Head of caudate nucleus (tissue), 42 donors: Measurements from ENCODE around the gene STX10.
A peak's percentile ranks its signal among the peaks of the same experiment; 100 is the strongest.

Source experiments
- DNase-seq, 42 donors: peaks; one replicate each; pipeline versions ENCODE4 v3.0.0 to v3.0.0-alpha.2; 2020 to 2021; ENCODE audit warnings: mixed read lengths in 7 of 42
- intact Hi-C: fragments of 100-400 bp; cut with DNase I; formaldehyde crosslinking; loops from one replicate; pipeline ENCODE4 v1.15.0; 2022

Gene STX10

GRCh38 chr19:13095934-13096927 lies 53.9 kb downstream of the STX10 start:
- intact Hi-C loops = no loop called here
- no peak for DNase-seq

- no peak for DNase-seq
- intact Hi-C loops = no loop called here
These were observed 54.8 kb downstream of the STX10 start for GRCh38 chr19:13095393-13095784.

- peak in 1 of 42 donors; percentile 36 for DNase-seq
- intact Hi-C loops = loop anchor here (5.0 kb wide), 1 partner anchor 113 kb away; no protein-coding TSS in a partner anchor
These were observed 55.3 kb downstream of the STX10 start for GRCh38 chr19:13094771-13095392.

GRCh38 chr19:13094106-13094504 lies 56.1 kb downstream of the STX10 start:
- intact Hi-C loops = loop anchor here (5.0 kb wide), 1 partner anchor 112 kb away; no protein-coding TSS in a partner anchor
- peak in 2 of 42 donors; percentile 7 to 34 for DNase-seq
